Body of pancreas (tissue), 4 donors: ENCODE data around the gene PPP1R3C. TPM values are rescaled to one million over a fixed set of nuclear protein-coding genes. Genes with fewer than 3 reads are reported as not detected.

Experiments used
- ATAC-seq: fragments of 150-250 bp; one replicate; pipeline ENCODE4 v1.9.1; 2016
- DNase-seq, 4 donors: peaks; one replicate each; pipeline ENCODE4 v3.0.0-alpha.2; 2019
- H3K27ac ChIP-seq, 4 donors: fragments of 200-600 bp; sonication (generic); 1 replicate in 3 of 4; 2 replicates in 1 of 4; pipeline versions ENCODE4 v1.5.1 to v1.6.1; 2016 to 2019; ENCODE audit warnings: mild to moderate bottlenecking in 1 of 4, mixed read lengths in 1 of 4, moderate library complexity in 1 of 4
- H3K27me3 ChIP-seq, 2 donors: fragments of 200-600 bp; sonication (generic); one replicate each; pipeline ENCODE4 v1.6.0; 2016; ENCODE audit warnings: mild to moderate bottlenecking in 1 of 2
- H3K36me3 ChIP-seq, 2 donors: fragments of 200-600 bp; sonication (generic); replicated peaks in 1 of 2; 2 replicates each; pipeline ENCODE4 v1.5.1; 2016; ENCODE audit warnings: low read depth in 2 of 2; ENCODE audit not compliant: insufficient read depth in 1 of 2
- H3K4me1 ChIP-seq: fragments of 200-600 bp; sonication (generic); one replicate; pipeline ENCODE4 v1.6.0; 2016
- H3K4me3 ChIP-seq, 2 donors: fragments of 200-600 bp; sonication (generic); 1 replicate in 1 of 2; 2 replicates in 1 of 2; pipeline ENCODE4 v1.5.1; 2016 to 2019
- H3K9me3 ChIP-seq, 3 donors: fragments of 200-600 bp; sonication (generic); 1 replicate in 2 of 3; 2 replicates in 1 of 3; pipeline ENCODE4 v1.5.1; 2016
- CTCF ChIP-seq, 7 experiments: fragments of 450-650 bp in 4 of 7; fragments of 200-600 bp in 3 of 7; sonication (generic) in 3 of 7; IDR thresholded peaks; one replicate each; pipeline ENCODE4 v1.5.1; 2016 to 2019; ENCODE audit warnings: antibody characterized with exemption in 7 of 7
- POLR2A ChIP-seq, 3 donors: fragments of 450-650 bp; IDR thresholded peaks; one replicate each; pipeline ENCODE4 v1.6.1; 2016; ENCODE audit warnings: antibody characterized with exemption in 3 of 3, mild to moderate bottlenecking in 2 of 3
- WGBS, 2 donors: methylation state at CpG; one replicate each; pipeline ENCODE4 v1.1.5; 2017; 5-methylcytosine and 5-hydroxymethylcytosine counted together
- intact Hi-C: fragments of 100-400 bp; cut with DNase I; formaldehyde crosslinking; loops from one replicate; pipeline ENCODE4 v1.15.1; 2023
- total RNA-seq, 2 donors: library from RNA; depleted of rRNA; stranded (reverse); fragments of >200 nt; gene quantifications; one replicate each; pipeline ENCODE4 v1.1.0, GENCODE V29; 2016

PPP1R3C gene
- total RNA-seq, 2 donors from 2014 or later: 9.6 to 15.6 TPM

GRCh38 chr10:91621483-91622113 lies 11.3 kb downstream of the PPP1R3C start:
- Histone ChIP-seq H3K27me3 (no peaks in the 10 kb centered on the region), H3K27ac (peak overlapping the region in 3 of 4 donors; percentile 35 to 68 (median 39)), H3K4me1 (peaks cover 23% of the 10 kb centered on the region), H3K4me3 (no peak overlapping the region), H3K9me3 (no peaks in the 10 kb centered on the region), H3K36me3 (no peaks in the 10 kb centered on the region)
- 24 to 36% methylated on average over 1 of the region's 1 CpG for WGBS, 2 donors
- no peak for TF ChIP-seq POLR2A (IDR thresholded peaks at IDR 0.05)
- no peak for TF ChIP-seq CTCF (IDR thresholded peaks at IDR 0.05)
- peak in 2 of 4 donors; percentile 33 to 47 for DNase-seq
- intact Hi-C loops: no loop called here
- peak; percentile 80 for ATAC-seq

- no peak for ATAC-seq
- 81 to 83% methylated on average over 7 of the region's 7 CpGs for WGBS, 2 donors
- Histone ChIP-seq H3K4me1 (peaks cover 19% of the 10 kb centered on the region), H3K27ac (no peak overlapping the region), H3K9me3 (no peaks in the 10 kb centered on the region), H3K36me3 (no peaks in the 10 kb centered on the region), H3K27me3 (no peaks in the 10 kb centered on the region), H3K4me3 (no peak overlapping the region)
- TF ChIP-seq POLR2A (IDR thresholded peaks at IDR 0.05) (no peak), CTCF (IDR thresholded peaks at IDR 0.05) (no peak)
- DNase-seq: no peak
- intact Hi-C loops: no loop called here
These were observed 15.7 kb downstream of the PPP1R3C start for GRCh38 chr10:91617072-91617609.

- no peaks in the 10 kb centered on the region for H3K36me3 ChIP-seq
- no peaks in the 10 kb centered on the region for H3K27me3 ChIP-seq
- ATAC-seq: no peak
- H3K27ac ChIP-seq: no peak overlapping the region
- DNase-seq: no peak
- 68 to 72% methylated on average over 1 of the region's 1 CpG for WGBS, 2 donors
- no peak for TF ChIP-seq CTCF (IDR thresholded peaks at IDR 0.05)
- TF ChIP-seq POLR2A (IDR thresholded peaks at IDR 0.05): no peak
- no peaks in the 10 kb centered on the region for H3K9me3 ChIP-seq
- H3K4me3 ChIP-seq: no peak overlapping the region
- intact Hi-C loops: no loop called here
- peaks cover 9% of the 10 kb centered on the region for H3K4me1 ChIP-seq
These were observed 16.7 kb downstream of the PPP1R3C start for GRCh38 chr10:91616137-91616536.

- Histone ChIP-seq H3K9me3 (no peaks in the 10 kb centered on the region), H3K4me1 (peaks cover 7% of the 10 kb centered on the region), H3K27ac (no peak overlapping the region), H3K36me3 (no peaks in the 10 kb centered on the region), H3K4me3 (no peak overlapping the region), H3K27me3 (no peaks in the 10 kb centered on the region)
- no peak for ATAC-seq
- intact Hi-C loops: no loop called here
- WGBS, 2 donors: 81 to 88% methylated on average over 2 of the region's 2 CpGs
- DNase-seq: no peak
- no peak for TF ChIP-seq POLR2A (IDR thresholded peaks at IDR 0.05)
- no peak for TF ChIP-seq CTCF (IDR thresholded peaks at IDR 0.05)
These were observed 18.6 kb downstream of the PPP1R3C start for GRCh38 chr10:91614225-91614624.
